Progenitor cell of endocrine pancreas (in vitro differentiated cells): Measurements from ENCODE around the gene ZNF750. TPM values are rescaled to one million over a fixed set of nuclear protein-coding genes. Genes with fewer than 3 reads are reported as not detected.
A peak's percentile ranks its signal among the peaks of the same experiment; 100 is the strongest.

ENCODE experiments used
- DNase-seq: peaks from one replicate; pipeline ENCODE4 v3.0.0; 2021; ENCODE audit warnings: low spot score; ENCODE audit not compliant: unreplicated experiment
- H3K27ac Mint-ChIP-seq: 2 replicates; pipeline ENCODE4 v1.8.0; 2021; ENCODE audit warnings: mild to moderate bottlenecking, moderate library complexity, mixed read lengths
- H3K27me3 Mint-ChIP-seq: 2 replicates; pipeline ENCODE4 v1.8.0; 2021; ENCODE audit warnings: mixed read lengths
- H3K36me3 Mint-ChIP-seq: 2 replicates; pipeline ENCODE4 v1.8.0; 2022; ENCODE audit warnings: mixed read lengths; ENCODE audit not compliant: insufficient read depth
- H3K4me1 Mint-ChIP-seq: 2 replicates; pipeline ENCODE4 v1.8.0; 2021; ENCODE audit warnings: low read depth, mixed read lengths
- H3K4me3 Mint-ChIP-seq: 2 replicates; pipeline ENCODE4 v1.8.0; 2021; ENCODE audit warnings: low read depth, mild to moderate bottlenecking, moderate library complexity, mixed read lengths
- H3K9me3 Mint-ChIP-seq: 2 replicates; pipeline ENCODE4 v1.8.0; 2021; ENCODE audit warnings: low read depth, mixed read lengths
- CTCF ChIP-seq: fragments of 200-600 bp; sonication (generic); IDR thresholded peaks from one replicate; pipeline ENCODE4 v1.5.0; 2021; ENCODE audit warnings: antibody characterized with exemption, mild to moderate bottlenecking; ENCODE audit not compliant: unreplicated experiment
- total RNA-seq: library from RNA; stranded (reverse); gene quantifications from 2 replicates; pipeline ENCODE4 v1.2.1, GENCODE V29; 2021

Gene ZNF750
- total RNA-seq, 1 donor from 2014 or later: 0.07 TPM

- no peaks in the 10 kb centered on the region for H3K27me3 Mint-ChIP-seq
- no peak for TF ChIP-seq CTCF
- no peak for DNase-seq
- peaks cover 7% of the 10 kb centered on the region for H3K36me3 Mint-ChIP-seq
- peak overlapping the region; percentile 6 for H3K27ac Mint-ChIP-seq
- H3K9me3 Mint-ChIP-seq: no peaks in the 10 kb centered on the region
- peaks cover 5% of the 10 kb centered on the region for H3K4me1 Mint-ChIP-seq
- H3K4me3 Mint-ChIP-seq: no peak overlapping the region
Observed at GRCh38 chr17:82868715-82869131, 28.9 kb upstream of the ZNF750 start.

- H3K9me3 Mint-ChIP-seq: no peaks in the 10 kb centered on the region
- no peak for DNase-seq
- H3K36me3 Mint-ChIP-seq: peaks cover 7% of the 10 kb centered on the region
- no peak overlapping the region for H3K4me3 Mint-ChIP-seq
- no peaks in the 10 kb centered on the region for H3K27me3 Mint-ChIP-seq
- peaks cover 6% of the 10 kb centered on the region for H3K4me1 Mint-ChIP-seq
- no peak for TF ChIP-seq CTCF
- peak overlapping the region; percentile 13 for H3K27ac Mint-ChIP-seq
Observed at GRCh38 chr17:82867763-82868325, 28.0 kb upstream of the ZNF750 start.

GRCh38 chr17:82866590-82867191 lies 26.9 kb upstream of the ZNF750 start:
- no peak for DNase-seq
- peak overlapping the region; percentile 56 for H3K27ac Mint-ChIP-seq
- H3K4me3 Mint-ChIP-seq: no peak overlapping the region
- H3K36me3 Mint-ChIP-seq: peaks cover 7% of the 10 kb centered on the region
- no peak for TF ChIP-seq CTCF
- H3K27me3 Mint-ChIP-seq: no peaks in the 10 kb centered on the region
- peaks cover 11% of the 10 kb centered on the region for H3K4me1 Mint-ChIP-seq
- no peaks in the 10 kb centered on the region for H3K9me3 Mint-ChIP-seq

- H3K27ac Mint-ChIP-seq: peak overlapping the region; percentile 31
- no peak for TF ChIP-seq CTCF
- H3K4me1 Mint-ChIP-seq: peaks cover 11% of the 10 kb centered on the region
- H3K36me3 Mint-ChIP-seq: peaks cover 7% of the 10 kb centered on the region
- DNase-seq: no peak
- H3K27me3 Mint-ChIP-seq: no peaks in the 10 kb centered on the region
- H3K4me3 Mint-ChIP-seq: no peak overlapping the region
- no peaks in the 10 kb centered on the region for H3K9me3 Mint-ChIP-seq
Observed at GRCh38 chr17:82865774-82866395, 26.1 kb upstream of the ZNF750 start.

- H3K27ac Mint-ChIP-seq: no peak overlapping the region
Observed at GRCh38 chr17:82865274-82865673, 25.5 kb upstream of the ZNF750 start.

More at GRCh38 chr17:82865274-82865673, 25.5 kb upstream of the ZNF750 start:
- H3K9me3 Mint-ChIP-seq: no peaks in the 10 kb centered on the region
- peaks cover 3% of the 10 kb centered on the region for H3K36me3 Mint-ChIP-seq
- peaks cover 11% of the 10 kb centered on the region for H3K4me1 Mint-ChIP-seq
- no peak overlapping the region for H3K4me3 Mint-ChIP-seq
- no peak for TF ChIP-seq CTCF
- no peaks in the 10 kb centered on the region for H3K27me3 Mint-ChIP-seq
- DNase-seq: no peak
